OCI-LY3 (cell line): Measurements from ENCODE around the gene KLHL21.

Source experiments
- CTCF ChIP-seq: fragments of 200-600, 300-600 bp; sonication (generic); IDR thresholded peaks from 2 replicates; pipeline ENCODE4 v1.5.1; 2014; ENCODE audit warnings: antibody characterized with exemption, low read length, low read depth
- EZH2phosphoT487 ChIP-seq: fragments of 200-600 bp; shearing (Covaris generic); IDR thresholded peaks from 2 replicates; pipeline ENCODE4 v1.6.1; 2018; ENCODE audit warnings: antibody characterized with exemption, mixed run types, low read depth

GRCh38 chr1:6570987-6571386 lies 31.7 kb downstream of the KLHL21 start:
- TF ChIP-seq CTCF (no peak), EZH2phosphoT487 (no peak)
